HL-60/S4 treated with phorbol 12-myristate 13-acetate at 8.2 ng/mL for 4 days and 3 days (cell line): Measurements from ENCODE around the gene PPP2R3B.
"Not testable (repeated sequence)": the region's sequence is repeated elsewhere in the genome, so short reads cannot be mapped to it uniquely, and the experiment has no call there.

Experiments
- in situ Hi-C: fragments of 300-500 bp; cut with MboI; formaldehyde crosslinking; loops from 2 replicates; pipeline ENCODE4 v1.15.0; 2022; ENCODE audit warnings: low sequenced_read_pairs

PPP2R3B gene

GRCh38 chrX:386768-387575 is at the start of gene PPP2R3B:
TSS of gene PPP2R3B (minus strand) at chrX:386907. CDS start at chrX:386691, 216 bp downstream.
- in situ Hi-C loops = no loop called here

GRCh38 chrX:435536-436122 is 48.9 kb upstream of the PPP2R3B start:
- in situ Hi-C loops = no loop called here

GRCh38 chrX:434946-435345 is 48.2 kb upstream of the PPP2R3B start:
- in situ Hi-C loops = no loop called here

- in situ Hi-C loops = no loop called here
Observed at GRCh38 chrX:433771-434170, 47.1 kb upstream of the PPP2R3B start.

- in situ Hi-C loops = not testable (repeated sequence)
Observed at GRCh38 chrX:432666-433065, 46.0 kb upstream of the PPP2R3B start.

- in situ Hi-C loops = no loop called here
Observed at GRCh38 chrX:431492-432111, 44.9 kb upstream of the PPP2R3B start.

- in situ Hi-C loops = no loop called here
Observed at GRCh38 chrX:431056-431455, 44.3 kb upstream of the PPP2R3B start.

- in situ Hi-C loops = no loop called here
Observed at GRCh38 chrX:429266-429825, 42.6 kb upstream of the PPP2R3B start.

GRCh38 chrX:427812-428725 is 41.4 kb upstream of the PPP2R3B start:
- in situ Hi-C loops = no loop called here

GRCh38 chrX:426881-427280 is 40.2 kb upstream of the PPP2R3B start:
- in situ Hi-C loops = no loop called here

GRCh38 chrX:425056-425455 is 38.3 kb upstream of the PPP2R3B start:
- in situ Hi-C loops = no loop called here

- in situ Hi-C loops = no loop called here
Observed at GRCh38 chrX:421646-422391, 35.1 kb upstream of the PPP2R3B start.

GRCh38 chrX:420496-421223 is 34.0 kb upstream of the PPP2R3B start:
- in situ Hi-C loops = no loop called here

- in situ Hi-C loops = no loop called here
Observed at GRCh38 chrX:418927-419729, 32.4 kb upstream of the PPP2R3B start.

- in situ Hi-C loops = not testable (repeated sequence)
Observed at GRCh38 chrX:415498-415897, 28.8 kb upstream of the PPP2R3B start.

- in situ Hi-C loops = no loop called here
Observed at GRCh38 chrX:413322-414201, 26.9 kb upstream of the PPP2R3B start.

- in situ Hi-C loops = no loop called here
Observed at GRCh38 chrX:410296-410695, 23.6 kb upstream of the PPP2R3B start.

GRCh38 chrX:405149-405548 is 18.4 kb upstream of the PPP2R3B start:
- in situ Hi-C loops = no loop called here
